Bronchial epithelial cell (primary cell): Measurements from ENCODE around the gene CCDC60. TPM values are rescaled to one million over a fixed set of nuclear protein-coding genes. Genes with fewer than 3 reads are reported as not detected.

Experiments used
- DNase-seq: peaks from one replicate; pipeline ENCODE4 v3.0.0-alpha.2; 2010; ENCODE audit warnings: low read depth
- FAIRE-seq: peaks from 2 replicates; lab custom pipeline; 2011; peaks lifted over from hg19 to GRCh38; lab: Jason Lieb, UNC
- H3K27me3 ChIP-seq: 2 replicates; pipeline ENCODE4 v1.5.1; 2011; ENCODE audit warnings: low read length; ENCODE audit not compliant: control insufficient read depth, insufficient read depth
- H3K36me3 ChIP-seq: 2 replicates; pipeline ENCODE4 v1.5.1; 2011; ENCODE audit warnings: low read length; ENCODE audit not compliant: control insufficient read depth, insufficient read depth
- H3K4me3 ChIP-seq: 2 replicates; pipeline ENCODE4 v1.5.1; 2011; ENCODE audit warnings: mild to moderate bottlenecking, low read depth, low read length, control low read depth
- total RNA-seq: library from RNA; depleted of rRNA; stranded (reverse); fragments of >200 nt; gene quantifications from 2 replicates; pipeline ENCODE4 v1.2.1, GENCODE V29; 2014
- TF ChIP-seq, protein P1 (sequence below): IDR thresholded peaks from 2 replicates; pipeline ENCODE4 v1.5.1; 2011; ENCODE audit warnings: mild to moderate bottlenecking, moderate library complexity, low read length, control low read depth, inconsistent platforms; ENCODE audit not compliant: insufficient read depth, severe bottlenecking

The CCDC60 gene
- total RNA-seq, 1 donor from 2014 or later: 0.26 TPM

DNA sequence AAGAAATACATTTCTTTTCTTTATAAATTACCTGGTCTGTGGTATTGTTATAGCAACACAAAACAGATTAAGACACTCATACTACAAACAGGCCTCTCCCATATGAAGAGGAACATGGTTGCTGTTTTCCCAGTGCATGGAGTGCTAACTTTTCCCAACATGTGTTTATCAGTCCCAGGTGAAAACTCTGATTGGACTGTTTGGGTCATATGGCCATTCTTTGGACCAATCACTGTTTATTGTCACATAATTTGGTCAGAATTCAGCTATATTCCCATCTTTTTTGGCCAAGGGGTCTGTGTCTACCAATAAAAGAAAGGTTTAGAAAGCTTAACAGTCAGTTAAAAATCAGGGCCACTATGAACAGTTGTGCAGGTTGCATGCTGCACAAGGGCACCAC is 35.4 kb upstream of the CCDC60 start:
- TF ChIP-seq, protein P1, sequence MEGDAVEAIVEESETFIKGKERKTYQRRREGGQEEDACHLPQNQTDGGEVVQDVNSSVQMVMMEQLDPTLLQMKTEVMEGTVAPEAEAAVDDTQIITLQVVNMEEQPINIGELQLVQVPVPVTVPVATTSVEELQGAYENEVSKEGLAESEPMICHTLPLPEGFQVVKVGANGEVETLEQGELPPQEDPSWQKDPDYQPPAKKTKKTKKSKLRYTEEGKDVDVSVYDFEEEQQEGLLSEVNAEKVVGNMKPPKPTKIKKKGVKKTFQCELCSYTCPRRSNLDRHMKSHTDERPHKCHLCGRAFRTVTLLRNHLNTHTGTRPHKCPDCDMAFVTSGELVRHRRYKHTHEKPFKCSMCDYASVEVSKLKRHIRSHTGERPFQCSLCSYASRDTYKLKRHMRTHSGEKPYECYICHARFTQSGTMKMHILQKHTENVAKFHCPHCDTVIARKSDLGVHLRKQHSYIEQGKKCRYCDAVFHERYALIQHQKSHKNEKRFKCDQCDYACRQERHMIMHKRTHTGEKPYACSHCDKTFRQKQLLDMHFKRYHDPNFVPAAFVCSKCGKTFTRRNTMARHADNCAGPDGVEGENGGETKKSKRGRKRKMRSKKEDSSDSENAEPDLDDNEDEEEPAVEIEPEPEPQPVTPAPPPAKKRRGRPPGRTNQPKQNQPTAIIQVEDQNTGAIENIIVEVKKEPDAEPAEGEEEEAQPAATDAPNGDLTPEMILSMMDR: no peak
- H3K27me3 ChIP-seq: no peaks in the 10 kb centered on the region
- no peak for FAIRE-seq
- DNase-seq: no peak
- no peaks in the 10 kb centered on the region for H3K36me3 ChIP-seq
- H3K4me3 ChIP-seq: no peak overlapping the region

DNA sequence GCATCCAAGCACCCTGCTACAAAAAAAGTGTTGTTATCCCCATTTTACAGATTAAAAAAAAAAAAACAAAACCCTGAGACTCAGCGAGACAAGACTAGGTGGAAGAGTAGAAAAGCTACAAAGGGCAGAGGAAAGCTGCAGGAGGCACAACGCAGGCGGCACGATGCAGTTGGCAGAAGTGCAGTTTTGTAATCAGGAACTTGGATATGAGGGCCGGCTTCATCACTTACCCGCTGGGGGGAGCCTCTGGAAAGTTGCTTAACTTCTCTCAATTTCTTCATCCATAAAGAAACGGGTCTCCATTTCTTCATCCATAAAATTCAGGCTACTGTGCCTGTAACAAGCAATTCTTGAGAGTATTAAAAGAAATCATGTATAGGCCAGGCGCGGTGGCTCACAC is 33.1 kb upstream of the CCDC60 start:
- TF ChIP-seq, protein P1: no peak
- DNase-seq (no peak), FAIRE-seq (no peak)
- Histone ChIP-seq H3K4me3 (no peak overlapping the region), H3K27me3 (no peaks in the 10 kb centered on the region), H3K36me3 (no peaks in the 10 kb centered on the region)

DNA sequence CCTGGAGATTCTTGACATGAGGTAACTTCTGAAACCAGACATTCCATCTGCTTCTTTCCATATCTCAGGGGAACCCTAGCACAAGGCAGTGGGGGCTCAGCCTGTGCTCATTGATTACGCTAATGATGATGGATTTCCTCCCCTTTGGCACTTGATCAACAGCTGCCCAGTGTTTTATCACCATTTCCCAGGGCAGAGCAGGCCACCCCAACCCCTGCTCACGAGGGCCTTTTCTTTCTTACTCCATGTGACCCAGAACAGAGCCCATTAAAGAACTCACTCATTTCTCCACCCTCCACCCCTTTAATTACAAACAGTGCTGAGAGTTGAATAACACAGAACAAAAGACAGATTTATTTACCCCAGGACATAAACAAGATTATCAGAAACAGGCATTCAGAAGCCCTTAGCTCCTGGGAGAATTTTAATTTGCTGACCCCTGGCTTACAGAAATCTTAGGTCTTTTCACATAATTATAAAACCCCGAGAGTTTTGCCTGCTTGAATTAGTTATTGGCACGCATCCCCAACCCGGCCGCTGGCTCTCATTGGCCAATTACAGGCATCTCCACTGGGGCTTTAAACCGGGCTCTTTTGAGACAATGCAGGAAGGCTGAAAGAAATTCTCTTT is 32.0 kb upstream of the CCDC60 start:
- no peak for DNase-seq
- Histone ChIP-seq H3K27me3 (no peaks in the 10 kb centered on the region), H3K36me3 (no peaks in the 10 kb centered on the region), H3K4me3 (no peak overlapping the region)
- TF ChIP-seq, protein P1: no peak
- no peak for FAIRE-seq

DNA sequence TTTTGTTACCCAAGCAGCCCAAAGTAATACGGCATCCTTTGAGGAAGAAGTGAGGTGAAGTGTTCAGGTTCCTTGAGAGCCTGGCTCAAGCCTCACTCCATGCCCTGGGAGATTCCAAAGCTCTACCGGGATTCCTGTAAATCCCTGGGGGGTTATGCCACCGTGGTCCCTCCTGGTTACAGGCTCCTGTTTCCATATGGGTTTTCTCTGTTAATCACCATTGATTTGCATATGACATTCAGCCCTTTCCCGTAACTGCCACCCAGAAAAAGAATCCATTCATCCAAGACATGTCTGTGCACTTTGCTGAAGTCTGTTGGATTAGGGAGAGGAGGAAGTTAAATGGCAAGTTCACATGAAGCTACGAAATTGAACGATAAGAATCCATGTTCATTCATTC is 27.9 kb upstream of the CCDC60 start:
- DNase-seq: no peak
- TF ChIP-seq, protein P1: no peak
- H3K36me3 ChIP-seq: no peaks in the 10 kb centered on the region
- FAIRE-seq: no peak
- H3K4me3 ChIP-seq: no peak overlapping the region
- no peaks in the 10 kb centered on the region for H3K27me3 ChIP-seq

DNA sequence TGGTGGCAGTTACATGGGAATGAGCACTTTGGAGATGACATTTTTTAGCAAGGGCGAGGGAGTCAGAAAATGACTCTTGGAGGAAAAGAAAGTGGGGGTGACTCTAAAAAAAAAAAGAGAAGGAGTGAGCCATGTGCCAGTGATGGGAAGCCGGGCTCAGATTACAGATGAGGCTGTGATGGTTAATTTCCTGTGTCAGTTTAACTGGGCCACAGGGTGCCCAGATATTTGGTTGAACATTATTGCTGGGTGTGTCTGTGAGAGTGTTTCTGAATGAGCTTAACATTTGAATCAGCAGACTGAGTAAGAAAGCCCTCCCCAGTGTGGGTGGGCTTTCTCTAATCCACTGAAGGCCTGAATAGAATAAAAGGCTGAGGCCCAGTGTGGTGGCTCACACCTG is 26.8 kb upstream of the CCDC60 start:
- Histone ChIP-seq H3K36me3 (no peaks in the 10 kb centered on the region), H3K4me3 (no peak overlapping the region), H3K27me3 (no peaks in the 10 kb centered on the region)
- TF ChIP-seq, protein P1: no peak
- DNase-seq: no peak
- no peak for FAIRE-seq
